T-helper 2 cell treated with Interferon-gamma antibody and Interleukin-4, amounts not matched to agents 5 μg/mL and 100 μg/mL, for 36 hours (primary cell): ENCODE data around the gene CDH12.
"Not testable (repeated sequence)": the region's sequence is repeated elsewhere in the genome, so short reads cannot be mapped to it uniquely, and the experiment has no call there.

ENCODE experiments used
- DNase-seq: peaks from one replicate; pipeline ENCODE4 v3.0.0; 2021; ENCODE audit warnings: low spot score
- H3K27ac Mint-ChIP-seq: one replicate; pipeline ENCODE4 v1.8.0; 2021; ENCODE audit warnings: mild to moderate bottlenecking, mixed read lengths
- H3K27me3 Mint-ChIP-seq: one replicate; pipeline ENCODE4 v1.8.0; 2021; ENCODE audit warnings: low read depth, mixed read lengths
- H3K36me3 Mint-ChIP-seq: one replicate; pipeline ENCODE4 v1.8.0; 2021; ENCODE audit warnings: low read depth, mixed read lengths
- H3K4me1 Mint-ChIP-seq: one replicate; pipeline ENCODE4 v1.8.0; 2021; ENCODE audit warnings: low read depth, mixed read lengths
- H3K4me3 Mint-ChIP-seq: one replicate; pipeline ENCODE4 v1.8.0; 2022; ENCODE audit warnings: mild to moderate bottlenecking, moderate library complexity, mixed read lengths
- H3K9me3 Mint-ChIP-seq: one replicate; pipeline ENCODE4 v1.8.0; 2021; ENCODE audit warnings: mixed read lengths

The CDH12 gene

GRCh38 chr5:22607498-22607897, 245.6 kb downstream of the CDH12 start:
- not testable (repeated sequence) for DNase-seq, H3K4me3 Mint-ChIP-seq, H3K4me1 Mint-ChIP-seq, H3K36me3 Mint-ChIP-seq, H3K27me3 Mint-ChIP-seq, H3K27ac Mint-ChIP-seq
- peaks cover 36% of the 10 kb centered on the region for H3K9me3 Mint-ChIP-seq

DNA sequence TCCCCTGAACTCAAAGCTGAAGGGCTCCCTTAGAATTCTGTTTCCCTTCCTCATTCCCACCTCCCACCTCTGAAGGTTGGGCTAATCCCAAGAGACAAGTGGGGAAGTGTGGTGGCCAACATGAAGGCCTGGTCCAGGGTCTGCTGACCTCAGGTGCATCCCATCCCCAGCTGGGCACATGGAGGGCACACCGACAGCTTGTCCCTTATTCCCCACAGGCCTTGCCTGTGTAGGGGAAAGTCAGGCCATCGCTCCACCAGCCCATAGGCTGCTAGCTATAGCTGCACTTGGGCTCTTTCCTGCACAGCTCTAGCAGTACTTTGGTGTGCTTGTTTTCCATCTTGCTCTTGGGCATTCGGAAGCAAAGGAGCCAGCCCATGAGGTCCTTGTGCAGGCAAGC, 247.7 kb downstream of the CDH12 start:
- Mint-ChIP-seq H3K9me3 (peaks cover 32% of the 10 kb centered on the region), H3K4me1 (no peaks in the 10 kb centered on the region), H3K27ac (no peak overlapping the region), H3K27me3 (no peaks in the 10 kb centered on the region), H3K4me3 (no peak overlapping the region), H3K36me3 (no peaks in the 10 kb centered on the region)
- DNase-seq = no peak

GRCh38 chr5:22604711-22605110, 248.4 kb downstream of the CDH12 start:
- no peaks in the 10 kb centered on the region for H3K4me1 Mint-ChIP-seq
- peaks cover 28% of the 10 kb centered on the region for H3K9me3 Mint-ChIP-seq
- H3K27ac Mint-ChIP-seq = no peak overlapping the region
- H3K4me3 Mint-ChIP-seq = no peak overlapping the region
- H3K27me3 Mint-ChIP-seq = no peaks in the 10 kb centered on the region
- no peak for DNase-seq
- H3K36me3 Mint-ChIP-seq = no peaks in the 10 kb centered on the region

DNA sequence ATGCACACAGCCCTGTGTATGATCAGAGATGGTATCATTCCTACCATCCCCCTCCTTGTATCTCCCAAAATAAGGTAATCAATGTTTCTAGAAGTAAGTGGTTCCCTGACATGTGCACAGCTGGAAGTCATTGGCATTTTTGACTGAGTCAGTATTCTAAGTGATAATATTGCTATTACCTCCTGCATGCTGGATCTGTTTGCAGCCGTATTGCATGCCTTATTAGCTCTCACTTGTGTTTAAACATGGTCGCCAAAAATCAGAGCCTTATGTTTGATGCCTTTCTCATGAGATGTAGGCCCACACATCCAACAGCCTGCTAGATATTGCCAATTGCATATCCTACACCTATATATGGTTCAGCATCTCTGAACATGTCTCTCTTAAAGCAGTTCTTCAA, 254.3 kb downstream of the CDH12 start:
- Mint-ChIP-seq H3K9me3 (peaks cover 15% of the 10 kb centered on the region), H3K4me3 (no peak overlapping the region), H3K36me3 (no peaks in the 10 kb centered on the region), H3K27me3 (no peaks in the 10 kb centered on the region), H3K4me1 (no peaks in the 10 kb centered on the region), H3K27ac (no peak overlapping the region)
- DNase-seq = no peak

DNA sequence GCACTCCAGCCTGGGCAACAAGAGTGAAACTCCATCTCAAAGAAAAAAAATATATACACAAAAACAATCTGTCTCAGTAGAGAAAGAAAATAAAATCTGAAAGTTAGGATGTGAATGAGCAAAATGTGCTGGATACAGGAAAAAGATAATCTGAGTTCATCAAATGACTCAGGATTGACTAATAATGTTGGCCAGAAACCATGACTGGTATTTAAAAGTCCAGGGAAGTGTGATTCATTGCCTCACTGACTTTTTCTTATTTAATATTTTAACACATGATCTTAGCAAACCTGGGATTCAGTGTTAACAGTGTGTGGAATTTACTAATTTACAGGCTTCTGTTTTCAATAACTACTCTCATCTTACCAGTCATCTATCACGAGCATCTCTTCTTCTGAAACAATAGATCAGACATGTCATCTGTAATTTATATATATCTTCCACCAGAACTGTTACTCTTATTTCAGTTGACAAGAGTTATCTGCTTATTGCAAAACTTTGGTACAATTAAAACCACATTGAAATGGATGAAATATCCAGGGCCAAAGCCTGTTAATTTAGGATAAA, 256.7 kb downstream of the CDH12 start:
- Mint-ChIP-seq H3K9me3 (peaks cover 23% of the 10 kb centered on the region), H3K4me3 (no peak overlapping the region), H3K27me3 (no peaks in the 10 kb centered on the region), H3K4me1 (no peaks in the 10 kb centered on the region), H3K36me3 (no peaks in the 10 kb centered on the region), H3K27ac (no peak overlapping the region)
- DNase-seq = no peak

- H3K27ac Mint-ChIP-seq = no peak overlapping the region
- no peaks in the 10 kb centered on the region for H3K27me3 Mint-ChIP-seq
- peaks cover 31% of the 10 kb centered on the region for H3K9me3 Mint-ChIP-seq
- H3K4me3 Mint-ChIP-seq = no peak overlapping the region
- H3K4me1 Mint-ChIP-seq = no peaks in the 10 kb centered on the region
- DNase-seq = no peak
- no peaks in the 10 kb centered on the region for H3K36me3 Mint-ChIP-seq
Observed at GRCh38 chr5:22594491-22594890, 258.7 kb downstream of the CDH12 start.

DNA sequence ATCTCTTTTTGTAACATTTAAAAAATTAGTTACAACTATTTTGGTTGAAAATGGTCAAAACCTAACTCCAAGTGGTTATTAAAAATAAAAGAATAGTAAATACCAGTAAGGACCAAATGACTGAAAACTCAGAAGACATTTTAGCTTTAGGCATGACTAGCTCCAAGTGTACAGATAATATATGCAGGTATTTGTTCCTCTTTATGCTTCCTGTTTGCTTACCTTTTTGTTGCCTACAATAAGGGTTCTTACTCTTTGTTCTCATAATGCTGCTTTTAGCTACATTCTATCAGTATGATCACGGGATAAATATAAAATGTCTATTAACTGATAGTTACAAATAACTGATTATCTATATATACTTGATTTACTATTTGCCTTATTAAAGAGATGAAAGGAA, 259.6 kb downstream of the CDH12 start:
- Mint-ChIP-seq H3K9me3 (peaks cover 39% of the 10 kb centered on the region), H3K27ac (no peak overlapping the region), H3K4me1 (no peaks in the 10 kb centered on the region), H3K27me3 (no peaks in the 10 kb centered on the region), H3K36me3 (no peaks in the 10 kb centered on the region), H3K4me3 (no peak overlapping the region)
- no peak for DNase-seq

DNA sequence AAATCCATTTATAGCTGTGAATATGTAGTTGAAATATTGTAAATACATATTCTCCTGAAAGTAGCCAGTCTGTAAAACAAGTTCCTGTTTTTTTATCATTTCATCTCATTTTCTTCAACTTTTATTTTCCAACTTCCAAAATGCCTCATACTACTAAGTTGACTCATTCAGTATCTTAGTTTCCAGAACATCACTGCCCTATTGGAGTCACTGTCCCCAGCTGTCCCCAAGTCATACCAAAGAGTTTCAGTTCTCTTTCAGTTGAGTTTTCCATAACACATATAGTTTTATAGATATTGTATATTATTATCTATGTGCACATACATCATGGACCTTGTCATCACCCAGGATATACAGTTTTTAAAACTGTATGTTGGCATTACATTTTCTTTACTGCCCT, 261.7 kb downstream of the CDH12 start:
- Mint-ChIP-seq H3K4me1 (no peaks in the 10 kb centered on the region), H3K9me3 (peaks cover 49% of the 10 kb centered on the region), H3K4me3 (no peak overlapping the region), H3K27ac (no peak overlapping the region), H3K27me3 (no peaks in the 10 kb centered on the region), H3K36me3 (no peaks in the 10 kb centered on the region)
- DNase-seq = no peak

DNA sequence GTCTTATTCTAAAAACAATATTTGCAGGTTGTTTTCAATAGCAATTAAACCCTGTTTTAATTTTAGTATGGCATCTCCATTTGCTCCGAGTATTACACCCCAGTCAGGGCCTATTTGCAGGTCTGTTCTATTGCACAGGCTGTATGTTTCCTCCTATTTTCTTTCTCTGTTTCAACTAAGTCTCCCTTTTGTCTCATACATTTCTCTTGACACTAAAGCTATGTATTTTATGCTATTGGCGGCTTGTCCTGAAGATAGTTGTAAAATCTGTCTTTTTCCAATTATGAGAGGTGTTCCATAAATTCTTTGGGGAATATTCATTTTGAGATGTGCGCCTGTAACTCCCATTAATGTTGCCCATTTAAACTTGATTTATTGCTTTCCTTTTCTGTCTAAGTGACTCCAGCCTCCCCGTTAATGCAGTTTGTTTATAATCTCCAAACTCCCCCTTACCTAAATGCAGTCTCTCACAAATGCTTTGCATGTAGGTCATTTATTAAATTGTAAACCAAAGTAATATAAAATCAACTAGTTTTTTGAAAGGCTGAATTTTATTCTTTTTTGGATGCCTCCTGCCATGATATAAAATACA, 262.4 kb downstream of the CDH12 start:
- no peak overlapping the region for H3K4me3 Mint-ChIP-seq
- peaks cover 53% of the 10 kb centered on the region for H3K9me3 Mint-ChIP-seq
- H3K36me3 Mint-ChIP-seq = no peaks in the 10 kb centered on the region
- no peaks in the 10 kb centered on the region for H3K27me3 Mint-ChIP-seq
- no peak for DNase-seq
- H3K27ac Mint-ChIP-seq = no peak overlapping the region
- H3K4me1 Mint-ChIP-seq = no peaks in the 10 kb centered on the region

DNA sequence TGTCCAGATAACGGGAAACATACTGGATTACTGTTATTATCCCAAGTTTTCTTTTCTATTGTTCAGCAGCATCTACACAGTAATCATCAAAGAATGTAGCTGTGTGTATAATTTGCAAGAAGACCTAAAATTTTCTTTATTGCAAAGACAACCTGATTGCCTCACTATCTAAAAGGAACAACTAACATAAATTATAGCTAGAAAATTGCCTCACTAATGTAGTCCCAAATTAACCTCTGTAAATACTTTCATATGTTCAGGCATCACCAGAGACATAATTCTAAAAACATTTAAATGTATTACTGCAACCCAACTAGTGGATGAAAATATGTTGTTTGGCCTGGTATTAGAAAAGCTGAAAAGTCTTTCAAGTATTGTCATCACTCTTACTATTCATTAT, 275.4 kb downstream of the CDH12 start:
- H3K4me3 Mint-ChIP-seq = no peak overlapping the region
- no peaks in the 10 kb centered on the region for H3K4me1 Mint-ChIP-seq
- H3K27me3 Mint-ChIP-seq = no peaks in the 10 kb centered on the region
- no peak for DNase-seq
- peaks cover 31% of the 10 kb centered on the region for H3K9me3 Mint-ChIP-seq
- no peak overlapping the region for H3K27ac Mint-ChIP-seq
- no peaks in the 10 kb centered on the region for H3K36me3 Mint-ChIP-seq

- H3K27me3 Mint-ChIP-seq = no peaks in the 10 kb centered on the region
- no peak overlapping the region for H3K27ac Mint-ChIP-seq
- H3K9me3 Mint-ChIP-seq = peaks cover 32% of the 10 kb centered on the region
- no peaks in the 10 kb centered on the region for H3K4me1 Mint-ChIP-seq
- no peak for DNase-seq
- H3K36me3 Mint-ChIP-seq = no peaks in the 10 kb centered on the region
- no peak overlapping the region for H3K4me3 Mint-ChIP-seq
Observed at GRCh38 chr5:22577006-22577405, 276.1 kb downstream of the CDH12 start.

DNA sequence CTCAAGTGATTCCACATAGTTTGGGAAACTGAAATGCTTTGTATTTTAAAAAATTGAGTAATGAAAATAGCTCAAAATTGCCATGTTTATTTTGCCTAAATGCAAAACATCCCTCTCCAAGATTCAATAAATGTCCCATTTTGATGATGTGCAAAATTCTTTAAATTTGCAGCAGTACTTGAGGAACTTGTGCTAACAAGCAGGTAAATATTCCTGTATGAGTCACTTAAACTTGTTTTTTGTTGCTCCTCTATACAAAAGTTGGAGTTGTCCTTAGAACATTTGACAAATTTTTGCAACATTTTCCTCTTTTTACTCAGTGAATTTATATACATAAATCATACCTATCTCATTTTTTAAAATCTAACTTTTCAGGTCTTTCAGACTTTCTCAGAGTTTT, 280.2 kb downstream of the CDH12 start:
- Mint-ChIP-seq H3K27me3 (no peaks in the 10 kb centered on the region), H3K4me3 (no peak overlapping the region), H3K36me3 (no peaks in the 10 kb centered on the region), H3K4me1 (no peaks in the 10 kb centered on the region), H3K27ac (no peak overlapping the region), H3K9me3 (peaks cover 32% of the 10 kb centered on the region)
- DNase-seq = no peak

DNA sequence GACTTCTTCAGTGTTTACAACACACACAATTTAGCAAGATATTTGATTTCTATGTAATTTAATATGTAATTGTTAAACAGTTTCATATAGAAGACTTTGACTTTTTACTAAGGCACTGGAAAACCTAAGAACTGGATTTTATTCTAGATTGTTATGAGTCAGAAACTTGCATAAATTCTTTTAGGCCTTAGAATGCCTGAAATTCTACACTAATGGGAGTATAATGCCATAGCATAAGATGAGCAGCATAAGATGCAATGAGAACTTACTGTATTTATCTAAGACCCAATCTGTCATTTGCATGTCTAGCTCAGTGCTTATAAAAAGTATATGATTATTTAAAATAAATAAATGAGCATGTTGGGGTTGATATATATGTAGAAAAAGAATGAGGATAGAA, 285.2 kb downstream of the CDH12 start:
- H3K27me3 Mint-ChIP-seq = no peaks in the 10 kb centered on the region
- H3K27ac Mint-ChIP-seq = no peak overlapping the region
- H3K4me1 Mint-ChIP-seq = no peaks in the 10 kb centered on the region
- no peaks in the 10 kb centered on the region for H3K36me3 Mint-ChIP-seq
- H3K9me3 Mint-ChIP-seq = peaks cover 22% of the 10 kb centered on the region
- DNase-seq = no peak
- H3K4me3 Mint-ChIP-seq = no peak overlapping the region

DNA sequence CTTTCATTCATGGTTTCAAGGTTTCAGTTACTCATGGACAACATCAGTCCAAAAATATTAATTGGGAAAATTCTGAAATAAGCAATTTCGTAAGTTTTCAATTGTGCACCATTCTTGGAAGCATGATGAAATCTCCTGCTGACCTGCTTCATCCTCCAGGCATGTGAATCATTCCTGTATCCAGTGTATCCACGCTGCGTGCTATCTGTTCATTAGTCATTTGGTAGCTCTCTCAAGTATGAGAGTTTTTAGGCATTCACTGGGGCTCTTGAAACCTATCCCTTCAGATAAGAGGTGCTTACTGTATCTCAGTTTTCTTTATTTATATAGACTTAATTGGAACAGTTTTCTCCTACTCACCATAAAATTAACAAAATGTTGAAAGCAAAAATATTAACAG, 293.0 kb downstream of the CDH12 start:
- H3K9me3 Mint-ChIP-seq = peaks cover 27% of the 10 kb centered on the region
- H3K27ac Mint-ChIP-seq = no peak overlapping the region
- no peaks in the 10 kb centered on the region for H3K36me3 Mint-ChIP-seq
- H3K4me3 Mint-ChIP-seq = no peak overlapping the region
- no peaks in the 10 kb centered on the region for H3K4me1 Mint-ChIP-seq
- H3K27me3 Mint-ChIP-seq = no peaks in the 10 kb centered on the region
- DNase-seq = no peak

DNA sequence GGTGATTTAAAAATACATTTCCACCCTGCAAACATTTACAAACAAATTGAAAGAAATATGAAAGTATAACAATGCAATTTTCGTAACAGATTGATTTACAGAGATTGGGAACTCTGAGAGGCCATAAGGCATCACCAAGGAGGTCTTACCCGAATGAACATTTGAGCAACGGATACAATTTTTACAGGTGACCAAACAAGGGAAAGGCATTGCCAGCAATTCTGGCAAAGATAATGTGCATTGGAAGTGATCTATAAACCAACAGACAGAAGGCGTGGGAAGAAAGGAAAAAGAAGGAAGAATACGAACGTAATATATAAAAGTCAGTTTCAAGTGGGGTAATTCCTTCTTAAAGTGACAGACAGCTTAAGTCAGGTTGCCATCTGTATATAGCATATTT, 295.9 kb downstream of the CDH12 start:
- Mint-ChIP-seq H3K4me1 (no peaks in the 10 kb centered on the region), H3K36me3 (no peaks in the 10 kb centered on the region), H3K27ac (no peak overlapping the region), H3K27me3 (no peaks in the 10 kb centered on the region), H3K4me3 (no peak overlapping the region), H3K9me3 (peaks cover 33% of the 10 kb centered on the region)
- no peak for DNase-seq
